Measurements from ENCODE around the gene SAAL1.
A peak's percentile ranks its signal among the peaks of the same experiment; 100 is the strongest.
"Not testable (repeated sequence)": the region's sequence is repeated elsewhere in the genome, so short reads cannot be mapped to it uniquely, and the experiment has no call there.

The SAAL1 gene

GRCh38 chr11:18105802-18106574, at the start of gene SAAL1:
TSS of gene SAAL1 (minus strand) at chr11:18106082. CDS start at chr11:18106041, 41 bp downstream.
- DNase-seq: peak; percentile 95

GRCh38 chr11:18151581-18151980, 45.7 kb upstream of the SAAL1 start:
- no peak for DNase-seq

GRCh38 chr11:18145837-18146236, 40.0 kb upstream of the SAAL1 start:
- no peak for DNase-seq

GRCh38 chr11:18145025-18145424, 39.1 kb upstream of the SAAL1 start:
- DNase-seq: no peak

- no peak for DNase-seq
These were observed 38.4 kb upstream of the SAAL1 start for GRCh38 chr11:18144243-18144642.

- DNase-seq: no peak
These were observed 34.3 kb upstream of the SAAL1 start for GRCh38 chr11:18140145-18140544.

- no peak for DNase-seq
These were observed 31.4 kb upstream of the SAAL1 start for GRCh38 chr11:18137186-18137800.

GRCh38 chr11:18135308-18135707, 29.4 kb upstream of the SAAL1 start:
- no peak for DNase-seq

- no peak for DNase-seq
These were observed 26.5 kb upstream of the SAAL1 start, which contains the start of gene MRGPRX3 for GRCh38 chr11:18132341-18132740. TSS of gene MRGPRX3 (plus strand) at chr11:18132571. CDS start at chr11:18137203, 4,632 bp downstream.

- DNase-seq: not testable (repeated sequence)
These were observed 25.2 kb upstream of the SAAL1 start for GRCh38 chr11:18131115-18131514.

- not testable (repeated sequence) for DNase-seq
These were observed 15.5 kb upstream of the SAAL1 start for GRCh38 chr11:18121331-18121828.

GRCh38 chr11:18115360-18116127, 9.7 kb upstream of the SAAL1 start:
- DNase-seq: peak; percentile 75

- DNase-seq: no peak
These were observed 5.1 kb upstream of the SAAL1 start for GRCh38 chr11:18111005-18111404.

GRCh38 chr11:18108254-18108653, 2.4 kb upstream of the SAAL1 start:
- no peak for DNase-seq

GRCh38 chr11:18106688-18107087, 806 bp upstream of the SAAL1 start:
- DNase-seq: no peak

- no peak for DNase-seq
These were observed 638 bp downstream of the SAAL1 start for GRCh38 chr11:18105086-18105801.

- DNase-seq: no peak
These were observed 4.8 kb downstream of the SAAL1 start for GRCh38 chr11:18100926-18101656.

GRCh38 chr11:18093959-18094358, 11.9 kb downstream of the SAAL1 start:
- DNase-seq: no peak

- no peak for DNase-seq
These were observed 14.2 kb downstream of the SAAL1 start for GRCh38 chr11:18091731-18092130.

GRCh38 chr11:18088966-18089365, 16.9 kb downstream of the SAAL1 start:
- no peak for DNase-seq

- DNase-seq: no peak
These were observed 17.5 kb downstream of the SAAL1 start for GRCh38 chr11:18088366-18088765.

- DNase-seq: no peak
These were observed 24.3 kb downstream of the SAAL1 start for GRCh38 chr11:18081551-18081950.

Measured in retina (tissue), 1 donor.